Fibroblast of skin of scalp (primary cell): ENCODE measurements around the gene AMFR.
"Not testable (repeated sequence)": the region's sequence is repeated elsewhere in the genome, so short reads cannot be mapped to it uniquely, and the experiment has no call there.

Experiments
- DNase-seq: peaks from one replicate; pipeline ENCODE4 v3.0.0-alpha.2; 2013

Gene AMFR

DNA sequence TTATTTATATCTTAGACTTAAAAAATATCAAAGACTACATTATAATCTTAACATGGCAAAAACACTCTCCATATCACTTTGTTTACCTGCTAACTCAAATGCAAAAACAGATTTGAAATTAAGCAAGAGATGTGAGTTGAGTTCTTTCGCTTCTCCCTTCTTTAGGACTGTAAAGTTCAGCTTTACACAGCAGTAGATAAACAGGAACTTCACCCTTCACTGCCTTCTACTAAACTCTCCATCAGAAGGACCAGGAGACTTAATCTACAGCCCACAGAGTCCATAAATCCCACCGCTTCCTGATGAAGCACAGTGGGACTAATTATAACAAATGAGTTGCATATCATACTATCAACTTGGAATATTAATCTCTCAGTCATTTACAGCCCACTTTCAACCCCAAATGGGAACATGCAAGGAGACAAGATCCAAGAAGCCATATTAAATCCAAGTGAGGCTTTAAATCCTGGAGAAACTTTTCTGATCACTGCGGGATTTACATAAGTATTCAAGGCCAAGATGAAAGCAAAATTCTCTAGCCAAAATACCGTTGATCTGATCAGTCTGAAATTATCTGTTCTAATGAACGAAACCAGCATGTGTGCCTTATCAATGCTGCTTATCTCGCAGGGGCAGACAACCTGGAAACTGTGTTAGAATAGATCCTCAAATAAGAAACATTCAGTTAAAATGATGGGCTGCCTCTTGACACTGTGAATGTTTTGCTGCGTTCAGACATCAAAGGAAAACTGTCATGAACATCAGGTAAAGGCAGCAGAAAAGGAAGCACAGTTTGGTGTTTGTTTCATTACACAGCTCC lies 1.6 kb downstream of the AMFR start:
- DNase-seq, result no peak

DNA sequence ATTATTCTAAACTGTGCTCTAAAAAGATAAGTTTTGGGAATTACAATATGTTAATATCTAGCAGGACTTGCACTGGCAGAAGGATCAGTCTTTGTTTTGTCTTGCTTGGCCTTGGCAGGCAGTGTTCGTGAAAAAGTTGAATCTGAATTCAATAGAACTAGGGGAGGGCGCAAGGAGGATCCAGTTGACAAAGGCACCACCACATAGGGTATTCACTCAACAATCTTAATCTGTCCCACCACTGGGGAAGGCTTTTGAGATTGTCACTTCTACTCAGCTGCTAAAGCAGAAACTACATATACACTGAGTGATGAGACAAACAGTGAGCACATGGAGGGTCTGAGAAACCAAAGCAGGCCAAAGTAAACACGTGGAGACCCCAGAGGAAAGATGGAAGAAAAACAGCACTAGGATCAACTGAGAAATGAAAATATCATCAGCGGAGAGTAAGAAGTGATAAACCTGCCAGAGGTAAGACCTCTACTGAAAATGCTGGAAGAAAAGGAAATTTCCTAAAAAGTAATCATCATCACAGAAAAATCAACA lies 2.4 kb downstream of the AMFR start:
- no peak for DNase-seq

DNA sequence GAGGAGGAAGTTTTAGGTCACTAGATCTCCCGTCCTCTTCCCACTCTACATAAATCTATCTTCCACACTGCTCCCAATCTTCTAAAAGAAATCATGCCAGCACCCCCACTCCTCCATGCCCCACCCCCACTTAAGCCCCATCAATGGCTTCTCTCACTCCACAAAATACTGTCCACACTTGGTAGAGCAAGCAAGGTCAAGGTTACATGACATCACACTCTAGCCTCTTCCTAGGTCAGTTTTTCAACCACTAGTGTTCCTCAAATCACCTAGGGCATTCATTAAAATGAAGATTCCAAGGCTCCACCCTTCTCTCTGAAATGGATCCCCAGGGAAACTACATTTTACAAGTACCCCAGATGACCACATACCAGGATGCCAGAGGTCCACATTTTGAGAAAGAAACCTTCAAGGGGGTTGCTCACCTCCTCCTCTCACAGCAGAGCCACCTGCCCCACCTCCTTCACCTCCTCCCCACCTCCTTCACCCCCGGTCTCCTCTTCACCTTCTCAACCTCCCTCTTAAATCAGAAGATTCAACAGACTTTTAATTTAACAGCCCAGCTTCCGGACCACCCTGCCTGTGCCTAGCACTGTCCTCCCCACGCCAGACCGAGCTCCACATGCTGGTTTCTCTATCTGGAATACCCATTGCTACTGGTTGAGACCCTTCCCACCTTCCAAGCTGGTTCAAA lies 3.2 kb downstream of the AMFR start:
- DNase-seq, result no peak

DNA sequence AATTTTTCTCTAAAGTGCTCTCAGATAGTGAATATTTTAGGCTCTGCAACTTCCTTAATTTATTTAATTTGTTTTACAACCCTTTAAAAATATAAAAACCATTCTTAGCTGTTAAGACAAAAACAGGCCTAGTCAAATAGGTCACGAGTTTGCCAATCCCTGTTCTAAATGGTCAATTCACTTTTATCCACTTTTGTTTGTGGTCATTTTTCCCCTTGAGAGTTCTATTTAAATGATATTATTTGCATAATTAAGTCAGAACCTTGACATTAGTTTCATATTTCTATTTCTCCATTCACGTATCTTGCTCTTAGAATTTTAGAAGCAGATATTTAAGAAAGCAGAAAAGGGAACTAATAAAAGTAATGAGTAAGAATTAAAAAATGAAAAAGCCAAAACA lies 4.0 kb downstream of the AMFR start:
- no peak for DNase-seq

DNA sequence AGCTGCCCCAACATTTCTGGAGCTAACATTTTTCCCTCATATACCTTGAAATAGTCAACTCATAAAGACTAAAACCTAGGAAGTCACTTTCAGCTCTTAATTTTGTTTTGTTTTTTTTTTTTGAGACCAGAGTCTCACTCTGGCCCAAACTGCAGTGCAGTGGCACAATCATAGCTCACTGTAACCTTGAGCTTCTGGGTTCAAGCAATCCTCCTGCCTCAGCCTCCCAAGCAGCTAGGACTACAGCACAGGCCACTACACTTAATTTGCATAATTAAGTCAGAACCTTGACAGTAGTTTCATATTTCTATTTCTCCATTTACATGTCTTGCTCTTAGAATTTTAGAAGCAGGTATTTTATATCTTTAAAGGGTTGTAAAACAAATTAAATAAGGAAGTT lies 4.7 kb downstream of the AMFR start:
- no peak for DNase-seq

DNA sequence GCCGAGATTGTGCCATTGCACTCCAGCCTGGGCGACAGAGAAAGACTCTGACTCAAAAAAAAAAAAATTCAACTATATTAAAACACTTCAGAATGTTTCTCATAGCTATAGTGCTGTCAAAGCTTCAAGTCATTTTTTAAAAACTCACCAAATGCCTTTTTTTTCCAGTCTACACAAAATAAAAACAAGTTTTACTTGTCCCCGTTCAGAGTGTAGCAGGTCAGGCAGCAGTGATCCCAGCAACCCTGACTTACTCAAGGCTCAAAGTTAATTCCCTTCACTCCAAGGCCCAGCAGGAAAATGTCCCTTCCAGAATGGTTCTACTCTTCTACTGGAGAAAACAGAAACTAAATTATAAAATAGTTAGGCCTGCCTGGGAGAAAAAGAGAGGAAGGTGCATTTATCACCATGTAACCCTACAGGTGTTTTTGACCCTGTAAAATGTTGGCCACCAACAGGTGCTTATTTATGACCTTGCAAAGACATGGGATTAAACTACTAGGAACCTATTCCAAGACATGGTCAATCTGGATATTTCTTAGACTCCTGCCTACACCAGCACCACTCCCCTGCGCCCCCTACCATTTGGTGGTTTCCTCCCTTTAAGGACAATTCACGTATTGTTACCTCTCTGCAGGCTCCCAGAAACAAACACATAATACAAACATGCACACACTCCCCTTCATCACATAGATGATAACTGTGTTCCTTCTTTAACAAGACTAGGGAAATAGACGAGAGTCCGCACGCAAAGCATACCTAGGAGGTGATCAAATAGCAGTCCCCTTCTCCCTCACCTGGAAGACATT lies 5.4 kb downstream of the AMFR start:
- DNase-seq, result no peak

DNA sequence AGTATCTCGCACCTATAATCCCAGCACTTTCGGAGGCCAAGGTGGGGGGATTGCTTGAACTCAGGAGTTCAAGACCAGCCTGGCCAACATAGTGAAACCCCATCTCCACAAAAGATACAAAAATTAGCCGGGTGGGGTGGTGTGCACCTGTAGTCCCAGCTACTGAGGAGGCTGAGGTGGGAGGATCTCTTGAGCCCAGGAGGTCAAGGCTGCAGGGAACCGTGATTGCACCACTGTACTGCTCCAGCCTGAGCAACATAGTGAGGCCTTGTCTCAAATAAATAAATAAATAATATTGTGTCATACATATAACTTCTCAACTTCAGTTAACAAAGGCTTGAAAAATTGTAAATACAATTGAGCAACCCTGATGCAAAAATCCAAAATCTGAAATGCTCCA lies 8.2 kb downstream of the AMFR start:
- DNase-seq, result no peak

DNA sequence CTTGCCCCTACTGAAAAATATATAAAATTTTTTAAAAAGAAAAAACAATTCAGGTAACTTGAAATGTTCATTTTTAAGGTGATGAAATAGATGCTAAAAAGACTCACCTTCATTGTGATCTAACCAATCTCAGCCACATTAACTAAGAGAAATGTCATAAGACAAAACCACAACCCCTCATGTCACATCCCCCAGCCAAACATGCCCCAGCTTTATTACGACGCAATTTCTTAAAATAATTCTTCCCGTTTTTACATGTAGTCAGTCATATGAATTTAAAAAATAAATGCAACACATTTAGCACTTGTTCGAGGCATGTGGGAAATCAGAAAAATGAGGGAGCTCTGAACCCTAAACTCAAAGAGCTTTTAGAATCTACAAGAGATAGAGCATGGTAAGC lies 9.5 kb downstream of the AMFR start:
- no peak for DNase-seq

DNA sequence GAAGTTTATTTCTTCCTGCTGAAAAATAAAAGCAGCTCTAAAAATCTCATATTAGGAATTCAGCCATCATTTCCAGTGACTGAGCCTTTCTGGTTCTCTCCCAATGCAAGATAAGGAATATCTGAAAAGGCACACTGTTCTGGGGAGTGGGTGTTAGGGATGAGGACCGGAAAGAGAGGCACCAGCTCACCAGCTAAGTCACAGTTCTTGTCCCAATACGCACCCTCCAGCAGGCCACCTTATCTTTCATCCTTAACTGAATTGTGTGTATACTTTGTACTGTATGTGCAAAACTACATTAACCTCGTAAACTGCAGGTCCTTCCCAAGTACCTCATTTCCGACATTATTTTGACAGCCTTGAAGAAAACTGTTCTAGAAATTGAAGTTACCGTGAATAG lies 11.0 kb downstream of the AMFR start:
- no peak for DNase-seq

DNA sequence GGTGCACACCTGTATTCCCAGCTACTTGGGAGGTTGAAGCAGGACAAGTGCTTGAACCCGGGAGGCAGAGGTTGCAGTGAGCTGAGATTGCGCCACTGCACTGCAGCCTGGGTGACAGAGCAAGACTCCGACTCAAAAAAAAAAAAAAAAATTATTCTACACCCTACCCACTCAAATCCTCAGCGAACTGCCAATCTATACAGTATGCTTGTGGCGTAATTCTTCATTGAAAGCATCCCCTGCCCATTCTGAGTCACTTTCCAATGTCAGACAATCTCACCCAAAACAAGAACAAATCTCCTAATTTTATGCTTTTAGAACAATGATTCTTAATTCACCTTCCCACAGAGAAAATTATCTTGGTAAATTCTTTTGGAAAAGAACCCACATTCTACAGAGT lies 12.0 kb downstream of the AMFR start:
- DNase-seq, result no peak

DNA sequence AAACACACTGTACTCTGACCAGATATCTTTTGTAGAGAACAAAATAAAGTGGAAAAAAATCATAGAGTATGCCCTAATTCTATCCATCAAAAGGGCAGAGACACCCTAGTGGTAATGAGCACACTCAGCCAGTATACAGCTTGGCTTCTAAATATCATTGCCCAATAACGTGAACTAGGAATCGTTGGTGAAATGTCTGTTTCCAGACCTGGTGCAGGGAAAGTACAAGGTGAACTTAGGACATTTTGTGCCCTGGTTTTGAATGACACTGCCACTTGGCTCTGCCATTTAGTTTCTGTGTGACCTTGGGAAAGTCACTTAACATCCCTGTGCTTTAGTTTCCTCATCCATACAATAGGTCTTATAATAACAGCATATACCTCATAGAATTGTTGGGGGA lies 13.7 kb downstream of the AMFR start:
- no peak for DNase-seq

DNA sequence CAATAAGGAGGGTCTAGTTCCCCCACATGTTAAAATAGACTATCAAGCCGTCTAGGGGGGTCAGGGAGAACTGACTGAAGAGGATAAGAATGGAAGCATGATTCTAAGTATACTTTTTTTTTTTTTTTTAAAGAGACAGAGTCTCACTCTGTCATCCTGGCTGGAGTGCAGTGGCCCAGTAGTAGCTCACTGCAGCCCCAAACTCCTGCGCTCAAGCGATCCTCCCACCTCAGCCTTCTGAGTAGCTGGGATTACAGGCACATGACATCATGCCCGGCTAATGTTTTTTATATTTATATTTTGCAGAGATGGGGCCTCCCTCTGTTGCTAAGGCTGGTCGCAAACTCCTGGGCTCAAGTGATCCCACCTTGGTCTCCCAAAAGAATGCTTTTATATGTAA lies 14.2 kb downstream of the AMFR start:
- no peak for DNase-seq

DNA sequence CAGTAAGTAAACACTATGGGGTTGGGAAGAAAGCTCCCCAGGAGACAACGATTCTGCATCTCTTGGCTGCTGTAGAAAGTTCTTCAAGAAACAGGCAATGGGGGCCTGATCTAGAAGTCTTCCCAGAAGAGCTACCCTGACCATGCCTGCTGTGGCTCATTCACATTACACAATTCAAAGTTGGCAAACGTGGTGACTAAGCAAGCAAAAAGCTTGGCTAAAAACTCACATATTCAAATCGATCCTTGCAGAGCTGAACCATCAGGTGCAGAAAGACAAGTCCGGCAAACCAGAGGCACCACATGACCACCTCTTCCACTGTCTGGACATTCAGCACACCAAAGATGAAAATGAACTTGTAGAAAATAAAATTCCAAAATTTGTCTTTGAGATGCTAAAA lies 16.1 kb downstream of the AMFR start:
- DNase-seq, result no peak

DNA sequence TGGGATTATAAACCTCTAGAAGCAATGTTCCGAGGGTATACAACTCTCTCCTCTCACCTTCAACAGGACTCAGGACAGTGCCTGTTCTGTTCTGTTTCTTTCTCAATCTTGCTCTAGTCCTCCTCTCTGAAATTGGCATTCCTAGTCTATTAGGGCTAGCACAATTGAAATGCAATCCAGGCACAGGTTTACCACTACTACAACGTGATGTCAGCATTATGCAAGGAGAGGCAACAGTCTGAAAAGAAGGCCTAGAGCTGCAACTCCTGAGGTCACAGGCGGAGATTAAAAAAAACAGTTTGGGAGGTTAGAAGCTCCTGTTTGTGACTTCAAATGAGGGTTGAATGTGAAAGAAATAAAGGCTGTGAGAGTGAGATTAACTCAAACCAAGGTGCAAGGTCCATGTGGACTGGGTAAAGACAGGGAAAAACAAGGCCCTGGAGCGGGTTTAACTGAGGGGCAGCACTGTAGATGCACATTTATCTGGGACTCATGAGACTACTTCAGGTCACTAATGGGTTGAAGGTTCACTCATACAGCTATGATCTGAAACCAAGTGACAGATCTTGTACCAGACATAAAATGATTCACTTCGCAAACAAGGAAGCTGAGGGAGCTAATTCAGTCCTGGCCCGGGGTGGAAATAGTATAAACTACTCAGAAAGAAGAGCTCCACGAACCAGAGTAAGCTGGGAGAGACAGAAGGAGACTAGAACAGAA lies 16.8 kb downstream of the AMFR start:
- no peak for DNase-seq

DNA sequence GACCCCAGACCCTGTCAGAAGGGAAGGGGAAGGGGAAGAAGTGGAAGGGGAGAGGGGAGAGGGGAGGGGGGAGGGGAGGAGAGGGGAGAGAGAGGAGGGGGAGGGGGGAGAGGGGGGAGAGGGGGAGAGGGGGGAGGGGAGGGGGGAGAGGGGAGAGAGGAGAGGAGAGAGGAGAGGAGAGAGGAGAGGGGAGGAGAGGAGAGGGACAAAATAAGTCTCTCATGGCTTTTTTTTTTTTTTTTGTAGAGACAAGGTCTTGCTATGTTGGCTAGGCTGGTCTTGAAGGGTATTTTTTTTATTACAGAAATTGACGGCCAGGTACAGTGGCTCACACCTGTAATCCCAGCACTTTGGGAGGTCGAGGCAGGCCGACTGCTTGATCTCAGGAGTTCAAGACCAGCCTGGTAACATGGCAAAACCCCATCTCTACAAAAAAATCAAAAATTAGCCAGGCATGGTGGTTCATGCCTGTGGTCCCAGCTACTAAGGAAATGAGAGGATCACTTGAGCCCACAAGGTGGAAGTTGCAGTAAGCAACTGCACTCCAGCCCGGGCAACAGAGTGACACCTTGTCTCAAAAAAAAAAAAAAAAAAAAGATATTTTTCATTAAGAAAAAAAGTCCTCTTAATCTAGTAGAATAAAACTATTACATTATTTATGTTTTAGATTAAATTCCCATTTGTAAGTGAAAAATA lies 19.2 kb downstream of the AMFR start:
- DNase-seq, result no peak

DNA sequence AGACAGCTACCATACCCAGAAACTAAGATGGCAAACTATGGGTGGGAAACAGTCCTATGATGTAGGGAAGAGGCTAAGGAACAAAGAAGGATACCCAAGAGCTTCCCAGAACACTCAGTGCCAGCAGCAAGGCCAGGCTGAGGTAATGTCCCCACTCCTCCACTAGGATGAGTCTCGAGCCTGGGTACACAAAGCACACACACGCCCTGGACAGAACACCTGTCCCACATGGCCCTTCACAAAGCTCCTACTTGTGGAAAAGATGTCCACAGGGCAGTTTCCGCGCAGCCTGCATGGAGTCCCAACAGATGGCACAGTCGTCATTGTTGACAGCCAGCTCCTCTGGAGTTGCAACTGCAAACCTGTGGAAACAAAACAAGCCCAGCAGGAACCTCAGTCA lies 23.9 kb downstream of the AMFR start:
- DNase-seq, result no peak

DNA sequence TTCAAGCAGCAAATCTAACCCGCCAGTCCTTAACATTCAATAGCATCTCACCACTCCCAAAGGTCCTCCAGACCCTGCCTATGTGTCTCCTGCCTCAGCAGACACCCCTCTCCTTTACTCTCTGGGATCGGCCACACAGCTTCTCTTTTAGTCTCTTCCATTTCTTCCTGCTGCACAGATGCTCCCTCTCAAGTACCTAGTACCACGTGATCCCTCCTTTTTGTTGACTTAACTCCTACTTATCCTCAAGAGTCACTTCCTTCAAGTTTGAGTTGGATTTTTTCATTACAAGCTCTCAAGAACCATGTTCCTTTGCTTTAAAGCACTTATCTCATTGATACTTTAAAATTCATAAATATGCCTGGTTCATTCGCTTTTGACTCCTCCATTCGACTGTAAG lies 24.9 kb downstream of the AMFR start:
- no peak for DNase-seq

DNA sequence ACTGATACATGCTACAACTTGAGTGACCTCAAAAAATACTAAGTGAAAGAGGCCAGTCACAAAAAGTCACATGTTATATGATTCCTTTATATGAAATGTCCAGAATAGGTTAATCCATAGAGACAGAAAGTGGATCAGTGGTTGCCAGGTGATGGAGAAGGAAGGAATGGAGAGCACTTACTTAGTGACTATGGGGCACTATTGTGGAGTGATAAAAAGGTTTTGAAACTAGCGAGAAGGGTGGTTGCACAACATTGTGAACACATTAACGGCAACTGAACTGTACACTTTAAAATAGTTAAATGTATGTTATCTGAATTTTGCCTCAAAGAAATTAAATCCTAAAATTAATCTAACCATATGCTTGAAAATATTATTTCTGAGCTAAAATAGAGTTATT lies 25.9 kb downstream of the AMFR start:
- DNase-seq, result no peak

DNA sequence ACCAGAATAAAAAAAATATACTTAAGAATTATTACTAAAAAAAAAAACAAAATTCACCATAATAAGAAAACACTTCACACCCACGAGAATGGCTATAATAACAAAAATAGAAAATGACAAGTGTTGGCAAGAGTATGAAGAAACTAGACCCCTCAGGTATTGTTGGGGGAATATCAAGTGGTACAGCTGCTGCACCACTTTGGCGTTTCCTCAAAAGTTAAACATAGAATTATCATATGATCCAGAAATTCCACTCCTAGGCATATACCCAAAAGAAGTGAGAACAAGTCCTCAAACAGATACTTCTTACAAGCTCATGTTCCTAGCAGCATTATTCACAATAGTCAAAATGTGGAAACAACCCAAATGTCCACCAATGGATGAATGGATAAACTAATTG lies 26.3 kb downstream of the AMFR start:
- DNase-seq, result no peak

DNA sequence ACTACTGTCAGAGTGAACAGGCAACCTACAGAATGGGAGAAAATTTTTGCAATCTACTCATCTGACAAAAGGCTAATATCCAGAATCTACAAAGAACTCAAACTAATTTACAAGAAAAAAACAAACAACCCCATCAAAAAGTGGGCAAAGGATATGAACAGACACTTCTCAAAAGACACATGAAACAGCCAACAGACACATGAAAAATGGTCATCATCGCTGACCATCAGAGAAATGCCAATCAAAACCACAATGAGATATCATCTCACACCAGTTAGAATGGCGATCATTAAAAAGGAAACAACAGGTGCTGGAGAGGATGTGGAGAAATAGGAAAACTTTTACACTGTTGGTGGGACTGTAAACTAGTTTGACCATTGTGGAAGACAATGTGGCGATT lies 28.6 kb downstream of the AMFR start:
- not testable (repeated sequence) for DNase-seq

DNA sequence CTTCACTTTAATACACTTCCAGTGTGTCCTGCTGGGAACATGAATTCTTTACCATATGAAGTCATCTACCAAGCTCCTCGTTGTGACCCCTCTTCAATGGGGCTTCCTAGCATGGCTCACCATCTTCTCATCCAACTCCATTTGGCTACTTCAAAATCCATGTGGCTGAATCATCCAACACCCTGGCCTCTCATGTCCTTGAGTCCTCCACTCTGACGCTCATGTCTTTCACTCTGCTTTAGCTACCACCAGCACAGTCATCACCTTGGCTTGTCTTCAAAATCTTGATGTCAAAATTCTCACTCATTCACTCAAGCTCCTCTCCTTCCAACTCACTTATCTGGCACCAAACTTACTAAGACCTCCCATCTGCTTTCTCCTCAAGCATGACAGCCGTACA lies 35.8 kb downstream of the AMFR start:
- peak; percentile 98 for DNase-seq

DNA sequence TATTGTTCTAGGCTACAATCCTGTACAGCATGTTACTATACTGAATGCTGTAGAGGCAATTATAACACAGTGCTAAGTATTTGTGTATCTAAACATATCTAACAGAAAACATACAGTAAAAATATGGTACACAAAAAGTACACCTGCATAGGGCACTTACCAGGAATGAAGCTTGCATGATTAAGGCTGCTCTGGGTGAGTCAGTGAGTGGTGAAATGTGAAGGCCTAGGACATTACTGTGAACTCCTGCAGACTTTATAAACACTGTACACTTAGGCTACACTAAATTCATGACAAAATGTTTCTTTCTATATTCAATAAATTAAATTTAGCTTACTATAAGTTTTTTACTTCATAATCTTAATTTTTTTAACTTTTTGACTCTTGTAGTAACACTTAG lies 37.1 kb downstream of the AMFR start:
- peak; percentile 30 for DNase-seq
